Naive thymus-derived CD4-positive, alpha-beta T cell (primary cell): ENCODE data around the gene CTAG2. TPM values are rescaled to one million over a fixed set of nuclear protein-coding genes. Genes with fewer than 3 reads are reported as not detected.
A peak's percentile ranks its signal among the peaks of the same experiment; 100 is the strongest.
"Not testable (repeated sequence)": the region's sequence is repeated elsewhere in the genome, so short reads cannot be mapped to it uniquely, and the experiment has no call there.

Experiments used
- ATAC-seq: fragments of 150-1000 bp; cut with Tn5 transposase; 2 replicates; pipeline ENCODE4 v1.10.0; 2021; ENCODE audit warnings: mild to moderate bottlenecking, moderate library complexity
- CTCF ChIA-PET: fragments of 350-600 bp; sonication (Branson Sonifier 250); formaldehyde crosslinking; loops from one replicate; lab custom pipeline; 2021; ENCODE audit warnings: antibody characterized with exemption; lab: Charles Lee
- POLR2A ChIA-PET: fragments of 350-600 bp; sonication (Branson Sonifier 250); formaldehyde crosslinking; loops from one replicate; lab custom pipeline; 2021; ENCODE audit warnings: antibody characterized with exemption, inconsistent platforms; lab: Charles Lee
- DNase-seq, 9 donors: peaks; one replicate each; pipeline versions ENCODE4 v3.0.0 to v3.0.0-alpha.2; 2020 to 2022; ENCODE audit warnings: mixed read lengths in 1 of 9
- H3K27ac ChIP-seq: one replicate; pipeline ENCODE4 v1.7.0; 2013; ENCODE audit warnings: mild to moderate bottlenecking, low read depth, low read length, moderate library complexity
- H3K27me3 ChIP-seq, 2 donors: one replicate each; pipeline ENCODE4 v1.7.0; 2013; ENCODE audit warnings: low read length in 2 of 2, mild to moderate bottlenecking in 2 of 2, moderate library complexity in 2 of 2; ENCODE audit not compliant: control insufficient read depth in 2 of 2, insufficient read depth in 2 of 2
- H3K36me3 ChIP-seq, 3 experiments: 1 replicate in 2 of 3; 2 replicates in 1 of 3; pipeline ENCODE4 v1.7.0; 2013; ENCODE audit warnings: low read length in 3 of 3, mild to moderate bottlenecking in 3 of 3, moderate library complexity in 1 of 3; ENCODE audit not compliant: insufficient read depth in 3 of 3, control insufficient read depth in 2 of 3
- H3K4me1 ChIP-seq, 2 donors: one replicate each; pipeline ENCODE4 v1.7.0; 2013; ENCODE audit warnings: low read length in 2 of 2, mild to moderate bottlenecking in 2 of 2, moderate library complexity in 1 of 2; ENCODE audit not compliant: control insufficient read depth in 2 of 2, insufficient read depth in 2 of 2
- H3K4me3 ChIP-seq: 2 replicates; pipeline ENCODE4 v1.7.0; 2013; ENCODE audit warnings: mild to moderate bottlenecking, low read length
- H3K9me3 ChIP-seq, 3 experiments: 1 replicate in 2 of 3; 2 replicates in 1 of 3; pipeline ENCODE4 v1.7.0; 2013; ENCODE audit warnings: low read length in 3 of 3; ENCODE audit not compliant: control insufficient read depth in 2 of 3
- H3K27ac Mint-ChIP-seq, 9 donors: one replicate each; pipeline ENCODE4 v1.8.0; 2020 to 2022; ENCODE audit warnings: mixed read lengths in 9 of 9, mild to moderate bottlenecking in 8 of 9, moderate library complexity in 5 of 9, inconsistent platforms in 2 of 9
- H3K27me3 Mint-ChIP-seq, 5 donors: one replicate each; pipeline ENCODE4 v1.8.0; 2021 to 2022; ENCODE audit warnings: mixed read lengths in 5 of 5, mild to moderate bottlenecking in 1 of 5
- H3K36me3 Mint-ChIP-seq, 5 donors: one replicate each; pipeline ENCODE4 v1.8.0; 2020 to 2022; ENCODE audit warnings: mixed read lengths in 5 of 5, mild to moderate bottlenecking in 3 of 5, inconsistent platforms in 1 of 5
- H3K4me1 Mint-ChIP-seq, 7 donors: one replicate each; pipeline ENCODE4 v1.8.0; 2020 to 2022; ENCODE audit warnings: mixed read lengths in 7 of 7, mild to moderate bottlenecking in 3 of 7, inconsistent platforms in 1 of 7
- H3K4me3 Mint-ChIP-seq, 10 donors: one replicate each; pipeline ENCODE4 v1.8.0; 2020 to 2022; ENCODE audit warnings: mild to moderate bottlenecking in 10 of 10, mixed read lengths in 10 of 10, moderate library complexity in 6 of 10, inconsistent platforms in 2 of 10
- H3K9me3 Mint-ChIP-seq, 11 donors: one replicate each; pipeline ENCODE4 v1.8.0; 2020 to 2022; ENCODE audit warnings: mixed read lengths in 11 of 11, mild to moderate bottlenecking in 4 of 11, inconsistent platforms in 1 of 11, moderate library complexity in 1 of 11
- intact Hi-C, 2 donors: fragments of 100-400 bp; cut with micrococcal nuclease; formaldehyde crosslinking; loops; one replicate each; pipeline ENCODE4 v1.15.1; 2023
- polyA plus RNA-seq, 2 donors: library from polyadenylated mRNA; unstranded; fragments of 300-500 nt; fragmentation: Illumina TruSeq; gene quantifications; one replicate each; pipeline ENCODE4 v1.2.3, GENCODE V29; 2021
- total RNA-seq, 6 experiments: library from RNA in 5 of 6; stranded (reverse) in 5 of 6; gene quantifications; 1 replicate in 5 of 6; 2 replicates in 1 of 6; pipeline ENCODE4 v1.2.3 and lab custom pipeline; 2021 to 2026

CTAG2 gene
- total and polyA plus RNA-seq, 7 experiments from 2014 or later, result not detected

DNA sequence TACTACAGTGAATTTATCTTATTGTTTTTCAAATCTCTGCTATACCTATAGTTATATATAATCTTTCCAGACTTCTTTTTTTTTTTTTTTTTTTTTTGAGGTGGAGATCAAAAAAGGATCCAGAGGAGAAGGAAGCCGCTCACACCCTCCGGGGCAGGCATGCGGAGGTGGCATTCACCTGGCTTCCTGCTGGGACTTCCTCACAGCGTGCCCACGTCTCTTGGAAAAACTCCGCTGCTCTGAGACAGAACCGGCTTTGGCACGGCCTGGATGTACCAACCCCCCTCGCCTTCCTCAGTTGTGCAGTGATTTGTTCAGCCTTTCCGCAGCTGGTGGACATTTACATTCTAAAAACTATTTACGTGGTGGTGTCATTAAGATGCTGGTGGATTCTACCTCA, 45.4 kb downstream of the CTAG2 start:
- peaks cover 0 to 14% (median 2%) of the 10 kb centered on the region in 7 donors for H3K4me1 Mint-ChIP-seq
- H3K4me3 Mint-ChIP-seq, POLR2A ChIA-PET, H3K27me3 Mint-ChIP-seq, H3K4me1 ChIP-seq, H3K27ac ChIP-seq, H3K27me3 ChIP-seq, intact Hi-C loops, CTCF ChIA-PET, H3K36me3 ChIP-seq, H3K36me3 Mint-ChIP-seq, DNase-seq, H3K9me3 Mint-ChIP-seq, H3K4me3 ChIP-seq, ATAC-seq, H3K27ac Mint-ChIP-seq, H3K9me3 ChIP-seq: not testable (repeated sequence)

DNA sequence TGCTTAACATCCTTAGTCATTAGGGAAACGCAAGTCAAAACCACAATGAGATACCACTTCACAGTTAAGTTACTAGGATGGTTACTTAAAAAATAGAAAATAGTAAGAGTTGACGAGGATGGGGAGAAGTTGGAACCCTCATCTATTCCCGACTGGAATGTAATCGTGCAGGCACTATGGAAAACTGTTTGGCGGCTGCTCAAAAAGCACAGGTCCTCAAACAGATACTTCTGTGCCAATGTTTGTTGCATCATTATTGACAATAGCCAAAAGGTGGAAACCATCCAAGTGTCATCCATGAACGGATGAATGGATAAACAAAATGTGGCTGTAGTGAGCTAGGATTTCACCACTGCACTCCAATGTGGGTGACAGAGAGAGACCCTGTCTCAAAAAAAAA, 46.0 kb downstream of the CTAG2 start:
- Mint-ChIP-seq H3K9me3 (no peaks in the 10 kb centered on the region), H3K36me3 (no peaks in the 10 kb centered on the region)

DNA sequence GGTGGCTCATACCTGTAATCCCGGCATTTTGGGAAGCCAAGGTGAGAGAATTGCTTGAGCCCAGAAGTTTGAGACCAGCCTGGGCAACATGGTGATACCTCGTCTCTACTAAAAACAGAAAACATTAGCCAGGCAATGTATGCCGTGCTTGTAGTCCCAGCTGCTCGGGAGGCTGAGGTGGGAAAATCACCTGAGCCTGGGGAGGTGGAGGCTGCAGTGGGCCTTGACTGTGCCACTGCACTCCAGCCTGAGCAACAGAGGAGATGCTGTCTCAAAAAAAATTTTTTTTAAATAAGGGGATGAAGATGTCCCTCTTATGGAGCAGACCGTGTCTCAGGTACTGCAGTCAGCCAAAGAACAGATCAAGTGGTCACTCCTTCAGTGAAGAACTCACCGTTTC, 47.8 kb downstream of the CTAG2 start:
- H3K4me3 Mint-ChIP-seq, result no peak overlapping the region
- ATAC-seq (no peak), DNase-seq (no peak)
- Histone ChIP-seq H3K27ac (no peak overlapping the region), H3K9me3 (no peaks in the 10 kb centered on the region), H3K36me3 (no peaks in the 10 kb centered on the region), H3K27me3 (no peaks in the 10 kb centered on the region), H3K4me3 (no peak overlapping the region), H3K4me1 (no peaks in the 10 kb centered on the region)
- ChIA-PET CTCF (no interaction called here), POLR2A (interaction anchor here (0.7 kb wide), 1 partner anchor 343 kb away, joined by 4 read pairs; no protein-coding TSS in a partner anchor)
- H3K27ac Mint-ChIP-seq, result no peak overlapping the region
- H3K27me3 Mint-ChIP-seq, result no peaks in the 10 kb centered on the region
- H3K4me1 Mint-ChIP-seq, result peaks cover 0 to 14% (median 2%) of the 10 kb centered on the region in 7 donors
- H3K36me3 Mint-ChIP-seq, result no peaks in the 10 kb centered on the region
- H3K9me3 Mint-ChIP-seq, result no peaks in the 10 kb centered on the region
- intact Hi-C loops, result no loop called here

More for the DNA sequence above, 46.0 kb downstream of the CTAG2 start:
- Mint-ChIP-seq H3K27me3 (no peaks in the 10 kb centered on the region), H3K4me3 (no peak overlapping the region), H3K4me1 (peaks cover 0 to 14% (median 2%) of the 10 kb centered on the region in 7 donors), H3K27ac (peak overlapping the region in 1 of 9 donors; percentile 59)
- H3K4me1 ChIP-seq, result no peaks in the 10 kb centered on the region
- H3K27me3 ChIP-seq, result no peaks in the 10 kb centered on the region
- H3K9me3 ChIP-seq, result no peaks in the 10 kb centered on the region
- intact Hi-C loops, result no loop called here
- ATAC-seq (no peak), DNase-seq (no peak)
- ChIA-PET POLR2A (no interaction called here), CTCF (no interaction called here)
- H3K27ac ChIP-seq, result no peak overlapping the region
- no peaks in the 10 kb centered on the region for H3K36me3 ChIP-seq
- H3K4me3 ChIP-seq, result no peak overlapping the region

DNA sequence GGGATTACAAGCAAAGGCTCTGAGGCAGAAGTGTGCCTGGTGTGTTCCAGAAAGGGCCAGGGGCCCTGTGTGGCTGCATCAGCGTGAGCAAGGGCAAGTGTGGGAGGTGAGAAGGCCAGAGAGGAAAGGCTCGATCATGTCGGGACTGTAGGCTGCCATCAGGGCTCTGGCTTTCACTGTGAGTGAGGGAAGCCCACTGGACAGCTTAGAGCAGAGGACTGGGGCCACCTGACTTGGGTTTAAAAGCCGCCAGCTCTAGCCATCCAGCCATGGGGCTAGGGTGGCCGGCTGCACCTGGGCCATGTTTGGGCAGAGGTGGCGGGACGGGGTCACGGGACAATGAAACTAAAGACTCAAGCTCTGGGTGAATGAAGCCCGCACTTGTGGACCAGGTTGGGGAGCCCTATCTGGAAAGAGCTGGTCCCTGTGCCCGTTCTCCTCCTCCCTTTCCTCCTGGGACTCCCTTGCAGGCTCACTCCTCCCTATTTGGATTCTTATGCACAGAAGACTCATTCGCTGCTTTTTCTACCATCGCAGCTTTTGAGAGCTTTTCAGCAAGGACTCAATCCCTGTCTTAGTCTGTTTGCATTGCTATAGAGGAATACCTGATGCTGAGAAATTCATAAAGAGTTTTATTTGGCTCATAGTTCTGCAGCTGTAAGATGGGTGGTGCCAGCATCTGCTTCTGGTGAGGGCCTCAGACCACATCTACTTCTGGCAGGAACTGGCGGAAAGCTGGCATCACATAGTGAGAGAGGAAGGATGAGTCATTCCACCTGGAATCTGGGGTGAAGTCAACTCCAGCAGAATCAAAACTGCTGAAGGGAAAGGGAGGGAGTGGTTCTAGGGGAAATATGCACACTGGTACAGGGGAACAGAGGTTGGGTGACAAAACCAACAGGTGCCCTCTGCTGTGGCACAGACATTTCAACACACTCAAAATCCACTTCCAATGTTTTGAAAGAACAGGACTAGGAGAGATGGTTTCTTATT, 49.6 kb downstream of the CTAG2 start:
- no peaks in the 10 kb centered on the region for H3K36me3 Mint-ChIP-seq
- Histone ChIP-seq H3K9me3 (no peaks in the 10 kb centered on the region), H3K27me3 (no peaks in the 10 kb centered on the region), H3K36me3 (no peaks in the 10 kb centered on the region), H3K4me1 (no peaks in the 10 kb centered on the region), H3K27ac (no peak overlapping the region), H3K4me3 (no peak overlapping the region)
- ATAC-seq (no peak), DNase-seq (no peak)
- ChIA-PET CTCF (no interaction called here), POLR2A (no interaction called here)
- no peaks in the 10 kb centered on the region for H3K27me3 Mint-ChIP-seq
- intact Hi-C loops, result no loop called here
- H3K4me3 Mint-ChIP-seq, result no peak overlapping the region
- peak overlapping the region in 1 of 9 donors; percentile 5 for H3K27ac Mint-ChIP-seq
- H3K9me3 Mint-ChIP-seq, result no peaks in the 10 kb centered on the region
- peaks cover 0 to 14% (median 4%) of the 10 kb centered on the region in 7 donors for H3K4me1 Mint-ChIP-seq

DNA sequence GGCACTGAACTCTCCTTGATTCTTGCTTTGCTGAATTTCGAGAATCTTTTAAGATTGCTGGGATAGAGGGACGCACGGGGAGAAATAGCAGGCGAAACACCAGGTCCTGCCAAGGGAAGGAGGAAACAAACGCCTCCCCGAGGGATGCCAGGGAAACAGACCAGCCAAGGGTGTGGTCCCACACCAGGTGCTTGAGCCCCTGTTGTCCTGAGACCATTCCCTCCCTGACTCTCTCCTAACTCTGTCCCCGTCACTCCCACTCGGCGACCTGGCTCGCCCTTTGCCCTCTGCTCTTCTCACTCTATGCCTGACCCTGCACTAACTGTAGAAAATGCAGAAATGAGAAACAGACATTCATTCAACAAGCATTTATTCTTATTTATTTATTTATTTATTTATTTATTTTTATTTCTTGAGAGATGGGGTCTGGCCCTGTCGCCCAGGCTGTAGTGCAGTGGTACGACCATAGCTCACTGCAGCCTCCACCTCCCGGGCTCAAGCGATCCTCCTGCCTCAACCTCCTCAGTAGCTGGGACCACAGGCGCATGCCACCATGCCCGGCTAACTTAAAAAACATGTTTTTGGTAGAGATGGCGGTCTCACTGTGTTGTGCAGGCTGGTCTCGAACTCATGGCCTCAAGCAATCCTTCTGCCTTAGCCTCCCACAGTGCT, 50.5 kb downstream of the CTAG2 start:
- H3K4me1 ChIP-seq, result no peaks in the 10 kb centered on the region
- Mint-ChIP-seq H3K27me3 (peaks cover 0 to under 1% (median 0%) of the 10 kb centered on the region in 5 donors), H3K4me1 (peaks cover 0 to 14% (median 4%) of the 10 kb centered on the region in 7 donors), H3K4me3 (no peak overlapping the region), H3K36me3 (no peaks in the 10 kb centered on the region), H3K27ac (peak overlapping the region in 1 of 9 donors; percentile 81), H3K9me3 (no peaks in the 10 kb centered on the region)
- H3K27ac ChIP-seq, result no peak overlapping the region
- DNase-seq, result no peak
- H3K4me3 ChIP-seq, result no peak overlapping the region
- intact Hi-C loops, result no loop called here
- no peaks in the 10 kb centered on the region for H3K9me3 ChIP-seq
- H3K36me3 ChIP-seq, result no peaks in the 10 kb centered on the region
- H3K27me3 ChIP-seq, result no peaks in the 10 kb centered on the region
- ChIA-PET CTCF (no interaction called here), POLR2A (no interaction called here)
- no peak for ATAC-seq

GRCh38 chrX:154602226-154602625, 51.2 kb downstream of the CTAG2 start:
- H3K27ac Mint-ChIP-seq, result no peak overlapping the region
- H3K27me3 Mint-ChIP-seq, result peaks cover 0 to 3% (median 0%) of the 10 kb centered on the region in 5 donors
- DNase-seq (no peak), ATAC-seq (no peak)
- peaks cover 0 to 2% (median 0%) of the 10 kb centered on the region in 11 donors for H3K9me3 Mint-ChIP-seq
- Histone ChIP-seq H3K27me3 (no peaks in the 10 kb centered on the region), H3K4me3 (no peak overlapping the region), H3K36me3 (no peaks in the 10 kb centered on the region), H3K9me3 (no peaks in the 10 kb centered on the region), H3K27ac (no peak overlapping the region), H3K4me1 (no peaks in the 10 kb centered on the region)
- intact Hi-C loops, result no loop called here
- ChIA-PET POLR2A (no interaction called here), CTCF (no interaction called here)
- no peak overlapping the region for H3K4me3 Mint-ChIP-seq
- H3K36me3 Mint-ChIP-seq, result no peaks in the 10 kb centered on the region
- H3K4me1 Mint-ChIP-seq, result peaks cover 0 to 14% (median 4%) of the 10 kb centered on the region in 7 donors
